AG10803 (cell line): ENCODE measurements around the gene VLDLR.

Experiments
- DNase-seq: peaks from one replicate; pipeline ENCODE4 v3.0.0; 2010; ENCODE audit warnings: low read depth
- H3K4me3 ChIP-seq: 2 replicates; pipeline ENCODE4 v1.5.1; 2011; ENCODE audit warnings: mild to moderate bottlenecking, low read length, control low read depth
- CTCF ChIP-seq: conservative IDR thresholded peaks from 2 replicates; pipeline ENCODE4 v1.5.1; 2011; ENCODE audit warnings: mild to moderate bottlenecking, low read length, control low read depth, inconsistent platforms

Gene VLDLR

GRCh38 chr9:2674141-2674824 is 52.7 kb downstream of the VLDLR start:
- no peak overlapping the region for H3K4me3 ChIP-seq
- no peak for TF ChIP-seq CTCF
- DNase-seq: peak; percentile 25

- TF ChIP-seq CTCF: no peak
- DNase-seq: no peak
- H3K4me3 ChIP-seq: no peak overlapping the region
Observed at GRCh38 chr9:2675834-2676233, 54.2 kb downstream of the VLDLR start.

GRCh38 chr9:2676466-2676865 is 54.9 kb downstream of the VLDLR start:
- no peak for DNase-seq
- H3K4me3 ChIP-seq: no peak overlapping the region
- TF ChIP-seq CTCF: no peak

GRCh38 chr9:2677915-2678889 is 56.6 kb downstream of the VLDLR start:
- DNase-seq: no peak
- no peak for TF ChIP-seq CTCF
- no peak overlapping the region for H3K4me3 ChIP-seq

- H3K4me3 ChIP-seq: no peak overlapping the region
- no peak for DNase-seq
- TF ChIP-seq CTCF: no peak
Observed at GRCh38 chr9:2679011-2679410, 57.4 kb downstream of the VLDLR start.

GRCh38 chr9:2681981-2682380 is 60.4 kb downstream of the VLDLR start:
- DNase-seq: no peak
- H3K4me3 ChIP-seq: no peak overlapping the region
- TF ChIP-seq CTCF: no peak
